ENCODE results near the gene OR8K3.

- no peak for TF ChIP-seq POLR2A (IDR thresholded peaks at IDR 0.05)
- TF ChIP-seq, protein P1, sequence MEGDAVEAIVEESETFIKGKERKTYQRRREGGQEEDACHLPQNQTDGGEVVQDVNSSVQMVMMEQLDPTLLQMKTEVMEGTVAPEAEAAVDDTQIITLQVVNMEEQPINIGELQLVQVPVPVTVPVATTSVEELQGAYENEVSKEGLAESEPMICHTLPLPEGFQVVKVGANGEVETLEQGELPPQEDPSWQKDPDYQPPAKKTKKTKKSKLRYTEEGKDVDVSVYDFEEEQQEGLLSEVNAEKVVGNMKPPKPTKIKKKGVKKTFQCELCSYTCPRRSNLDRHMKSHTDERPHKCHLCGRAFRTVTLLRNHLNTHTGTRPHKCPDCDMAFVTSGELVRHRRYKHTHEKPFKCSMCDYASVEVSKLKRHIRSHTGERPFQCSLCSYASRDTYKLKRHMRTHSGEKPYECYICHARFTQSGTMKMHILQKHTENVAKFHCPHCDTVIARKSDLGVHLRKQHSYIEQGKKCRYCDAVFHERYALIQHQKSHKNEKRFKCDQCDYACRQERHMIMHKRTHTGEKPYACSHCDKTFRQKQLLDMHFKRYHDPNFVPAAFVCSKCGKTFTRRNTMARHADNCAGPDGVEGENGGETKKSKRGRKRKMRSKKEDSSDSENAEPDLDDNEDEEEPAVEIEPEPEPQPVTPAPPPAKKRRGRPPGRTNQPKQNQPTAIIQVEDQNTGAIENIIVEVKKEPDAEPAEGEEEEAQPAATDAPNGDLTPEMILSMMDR (IDR thresholded peaks at IDR 0.05), result no peak
Measured at GRCh38 chr11:56307836-56308235, 7.1 kb upstream of the OR8K3 start.

Measured in breast epithelium (tissue), 3 donors.